Measurements from ENCODE around the gene PLIN3.

DNA sequence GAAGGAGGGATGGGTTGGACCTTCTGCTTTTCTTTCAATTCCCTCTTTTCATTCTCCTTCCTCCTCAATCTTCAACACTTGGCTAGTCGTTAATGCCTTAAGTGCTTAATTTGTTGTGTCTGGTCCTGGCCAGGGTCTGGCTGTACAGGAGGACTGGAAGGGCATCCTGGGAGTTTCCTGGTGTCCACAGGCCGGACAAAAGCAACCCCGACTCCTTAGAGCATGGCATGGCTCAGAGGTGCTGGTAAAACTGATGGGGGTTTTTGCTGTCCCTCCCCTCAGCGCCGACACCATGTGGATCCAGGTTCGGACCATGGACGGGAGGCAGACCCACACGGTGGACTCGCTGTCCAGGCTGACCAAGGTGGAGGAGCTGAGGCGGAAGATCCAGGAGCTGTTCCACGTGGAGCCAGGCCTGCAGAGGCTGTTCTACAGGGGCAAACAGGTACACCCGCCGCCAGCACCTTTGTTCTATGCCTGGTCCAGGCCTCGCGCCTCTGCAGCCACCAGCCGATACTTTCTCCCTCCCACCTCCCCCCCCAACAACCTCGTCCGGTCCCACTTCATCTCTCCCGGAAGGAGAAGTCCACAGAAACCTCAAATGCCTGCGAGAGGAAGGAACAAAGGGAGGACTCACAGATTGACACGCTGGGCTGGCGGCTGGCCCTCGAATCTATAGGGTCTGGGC lies 43.3 kb upstream of the PLIN3 start:
- TF ChIP-seq, protein P1, sequence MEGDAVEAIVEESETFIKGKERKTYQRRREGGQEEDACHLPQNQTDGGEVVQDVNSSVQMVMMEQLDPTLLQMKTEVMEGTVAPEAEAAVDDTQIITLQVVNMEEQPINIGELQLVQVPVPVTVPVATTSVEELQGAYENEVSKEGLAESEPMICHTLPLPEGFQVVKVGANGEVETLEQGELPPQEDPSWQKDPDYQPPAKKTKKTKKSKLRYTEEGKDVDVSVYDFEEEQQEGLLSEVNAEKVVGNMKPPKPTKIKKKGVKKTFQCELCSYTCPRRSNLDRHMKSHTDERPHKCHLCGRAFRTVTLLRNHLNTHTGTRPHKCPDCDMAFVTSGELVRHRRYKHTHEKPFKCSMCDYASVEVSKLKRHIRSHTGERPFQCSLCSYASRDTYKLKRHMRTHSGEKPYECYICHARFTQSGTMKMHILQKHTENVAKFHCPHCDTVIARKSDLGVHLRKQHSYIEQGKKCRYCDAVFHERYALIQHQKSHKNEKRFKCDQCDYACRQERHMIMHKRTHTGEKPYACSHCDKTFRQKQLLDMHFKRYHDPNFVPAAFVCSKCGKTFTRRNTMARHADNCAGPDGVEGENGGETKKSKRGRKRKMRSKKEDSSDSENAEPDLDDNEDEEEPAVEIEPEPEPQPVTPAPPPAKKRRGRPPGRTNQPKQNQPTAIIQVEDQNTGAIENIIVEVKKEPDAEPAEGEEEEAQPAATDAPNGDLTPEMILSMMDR (IDR thresholded peaks at IDR 0.05): no peak
- no peak for TF ChIP-seq POLR2A (IDR thresholded peaks at IDR 0.05)

Data from prostate gland (tissue), 2 donors.